ENCODE measurements around the gene FAF1.
A peak's percentile ranks its signal among the peaks of the same experiment; 100 is the strongest.

FAF1 gene

DNA sequence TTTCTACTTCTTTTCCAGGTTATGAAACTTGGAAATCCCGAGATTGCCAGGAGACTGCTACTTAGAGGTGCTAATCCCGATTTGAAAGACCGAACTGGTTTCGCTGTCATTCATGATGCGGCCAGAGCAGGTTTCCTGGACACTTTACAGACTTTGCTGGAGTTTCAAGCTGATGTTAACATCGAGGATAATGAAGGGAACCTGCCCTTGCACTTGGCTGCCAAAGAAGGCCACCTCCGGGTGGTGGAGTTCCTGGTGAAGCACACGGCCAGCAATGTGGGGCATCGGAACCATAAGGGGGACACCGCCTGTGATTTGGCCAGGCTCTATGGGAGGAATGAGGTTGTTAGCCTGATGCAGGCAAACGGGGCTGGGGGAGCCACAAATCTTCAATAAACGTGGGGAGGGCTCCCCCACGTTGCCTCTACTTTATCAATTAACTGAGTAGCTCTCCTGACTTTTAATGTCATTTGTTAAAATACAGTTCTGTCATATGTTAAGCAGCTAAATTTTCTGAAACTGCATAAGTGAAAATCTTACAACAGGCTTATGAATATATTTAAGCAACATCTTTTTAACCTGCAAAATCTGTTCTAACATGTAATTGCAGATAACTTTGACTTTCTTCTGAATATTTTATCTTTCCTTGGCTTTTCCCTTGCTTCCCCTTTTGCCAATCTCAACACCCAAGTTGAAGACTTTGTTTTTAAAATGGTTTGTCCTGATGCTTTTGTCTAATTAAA is 14.0 kb upstream of the FAF1 start (continued):
- TF ChIP-seq ZBTB20 (tag by site-specific recombination; IDR thresholded peaks at IDR 0.05) (0 out of 2 replicates have a peak, but pooled peaks have one; percentile 27), ZNF585B (tag by site-specific recombination; IDR thresholded peaks at IDR 0.05) (no peak), ZFP37 (tag by site-specific recombination; IDR thresholded peaks at IDR 0.05) (0 out of 2 replicates have a peak, but pooled peaks have one; percentile 52), ZNF266 (tag by site-specific recombination; IDR thresholded peaks at IDR 0.05; ENCODE audit: low read depth) (no peak), GLIS2 (tag by site-specific recombination; IDR thresholded peaks at IDR 0.05) (peak; percentile 66), KLF7 (tag by site-specific recombination; IDR thresholded peaks at IDR 0.05; ENCODE audit: borderline replicate concordance) (no peak), GLIS1 (tag by site-specific recombination; IDR thresholded peaks at IDR 0.05) (no peak), ZNF560 (tag by site-specific recombination; IDR thresholded peaks at IDR 0.05; ENCODE audit: borderline replicate concordance) (no peak), HIC1 (tag by site-specific recombination; IDR thresholded peaks at IDR 0.05) (no peak), ZNF830 (tag by site-specific recombination; IDR thresholded peaks at IDR 0.05; ENCODE audit: low read depth) (no peak), ZIC2 (tag by site-specific recombination; IDR thresholded peaks at IDR 0.05) (no peak), ZFP41 (tag by site-specific recombination; IDR thresholded peaks at IDR 0.05; ENCODE audit: borderline replicate concordance) (no peak), MZF1 (tag by site-specific recombination; IDR thresholded peaks at IDR 0.05; ENCODE audit: borderline replicate concordance) (no peak), ZBTB10 (tag by site-specific recombination; IDR thresholded peaks at IDR 0.05) (no peak), ZNF600 (tag by site-specific recombination; IDR thresholded peaks at IDR 0.05) (peak; percentile 83), ZNF350 (tag by site-specific recombination; IDR thresholded peaks at IDR 0.05) (no peak), ZNF571 (tag by site-specific recombination; IDR thresholded peaks at IDR 0.05) (no peak), ZNF274 (IDR thresholded peaks at IDR 0.05; ENCODE audit: low read length) (no peak), ZNF274 (tag by site-specific recombination; IDR thresholded peaks at IDR 0.05; ENCODE audit: borderline replicate concordance) (no peak), ZNF555 (tag by site-specific recombination; conservative IDR thresholded peaks at IDR 0.05) (no peak)

GRCh38 chr1:50973255-50973654 is 13.2 kb upstream of the FAF1 start:
- H3K27ac ChIP-seq (ENCODE audit: extremely low read depth, low read depth, low read length), result peak overlapping the region; percentile 50; the same call in 1 of the 2 replicates
- H3K4me3 ChIP-seq (ENCODE audit: low read depth, low read length), result peak overlapping the region; percentile 91
- CTCF ChIA-PET, result interaction anchor here (1.0 to 1.1 kb wide), 2 partner anchors 44 to 216 kb away, joined by 3 read pairs; no protein-coding TSS in a partner anchor
- POLR2A ChIA-PET, result interaction anchor here (1.1 to 2.3 kb wide), 3 partner anchors 8 to 13 kb away, joined by 3 to 21 read pairs (median 11); partner anchors contain the start of gene FAF1
- peaks cover 10% of the 10 kb centered on the region; the same call in 1 of the 2 replicates for H3K4me1 ChIP-seq (ENCODE audit: control insufficient read depth, insufficient read depth, low read length)
- peaks cover 0 to 2% of the 10 kb centered on the region in 2 experiments; a peak in 1 of 3 replicates for H3K36me3 ChIP-seq (ENCODE audit: control insufficient read depth in 2 of 2, insufficient read depth in 1 of 2, low read length in 2 of 2)
- no peaks in the 10 kb centered on the region for H3K9me3 ChIP-seq (ENCODE audit: control insufficient read depth, insufficient read depth, low read depth, low read length)
- no peak for TF ChIP-seq ZNF211 (tag by site-specific recombination; IDR thresholded peaks at IDR 0.05; ENCODE audit: low read depth)
- TF ChIP-seq ZXDB (tag by site-specific recombination; IDR thresholded peaks at IDR 0.05), result no peak
- no peak for TF ChIP-seq ZNF155 (tag by site-specific recombination; IDR thresholded peaks at IDR 0.05)
- no peak for TF ChIP-seq ZNF366 (tag by site-specific recombination; conservative IDR thresholded peaks at IDR 0.05)
- TF ChIP-seq ZNF157 (tag by site-specific recombination; IDR thresholded peaks at IDR 0.05), result no peak
- peak; percentile 75 for TF ChIP-seq PRDM6 (tag by site-specific recombination; IDR thresholded peaks at IDR 0.05)
- 0 out of 2 replicates have a peak, but pooled peaks have one; percentile 24 for TF ChIP-seq MYNN (tag by site-specific recombination; IDR thresholded peaks at IDR 0.05; ENCODE audit: borderline replicate concordance)
- no peak for TF ChIP-seq PRDM1 (tag by site-specific recombination; IDR thresholded peaks at IDR 0.05)
- no peak for TF ChIP-seq ZBTB44 (tag by site-specific recombination; IDR thresholded peaks at IDR 0.05)

All from HEK293 (cell line).